ENCODE measurements around the gene THG1L. TPM values are rescaled to one million over a fixed set of nuclear protein-coding genes. Genes with fewer than 3 reads are reported as not detected.

Gene THG1L
- total RNA-seq, 1 donor from 2014 or later, result 11.3 TPM

GRCh38 chr5:157747173-157747740 lies 16.0 kb downstream of the THG1L start:
- peaks cover 11% of the 10 kb centered on the region for H3K36me3 ChIP-seq
- no peaks in the 10 kb centered on the region for H3K9me3 ChIP-seq
- no peaks in the 10 kb centered on the region for H3K27me3 ChIP-seq (ENCODE audit: low read depth)
- H3K4me3 ChIP-seq, result no peak overlapping the region
- no peak for ATAC-seq
- TF ChIP-seq, protein P1, sequence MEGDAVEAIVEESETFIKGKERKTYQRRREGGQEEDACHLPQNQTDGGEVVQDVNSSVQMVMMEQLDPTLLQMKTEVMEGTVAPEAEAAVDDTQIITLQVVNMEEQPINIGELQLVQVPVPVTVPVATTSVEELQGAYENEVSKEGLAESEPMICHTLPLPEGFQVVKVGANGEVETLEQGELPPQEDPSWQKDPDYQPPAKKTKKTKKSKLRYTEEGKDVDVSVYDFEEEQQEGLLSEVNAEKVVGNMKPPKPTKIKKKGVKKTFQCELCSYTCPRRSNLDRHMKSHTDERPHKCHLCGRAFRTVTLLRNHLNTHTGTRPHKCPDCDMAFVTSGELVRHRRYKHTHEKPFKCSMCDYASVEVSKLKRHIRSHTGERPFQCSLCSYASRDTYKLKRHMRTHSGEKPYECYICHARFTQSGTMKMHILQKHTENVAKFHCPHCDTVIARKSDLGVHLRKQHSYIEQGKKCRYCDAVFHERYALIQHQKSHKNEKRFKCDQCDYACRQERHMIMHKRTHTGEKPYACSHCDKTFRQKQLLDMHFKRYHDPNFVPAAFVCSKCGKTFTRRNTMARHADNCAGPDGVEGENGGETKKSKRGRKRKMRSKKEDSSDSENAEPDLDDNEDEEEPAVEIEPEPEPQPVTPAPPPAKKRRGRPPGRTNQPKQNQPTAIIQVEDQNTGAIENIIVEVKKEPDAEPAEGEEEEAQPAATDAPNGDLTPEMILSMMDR (IDR thresholded peaks at IDR 0.05), result no peak
- intact Hi-C loops (cut with DNase I), result no loop called here
- no peak overlapping the region for H3K27ac ChIP-seq
- DNase-seq, result no peak
- H3K4me1 ChIP-seq, result peaks cover 17% of the 10 kb centered on the region

DNA sequence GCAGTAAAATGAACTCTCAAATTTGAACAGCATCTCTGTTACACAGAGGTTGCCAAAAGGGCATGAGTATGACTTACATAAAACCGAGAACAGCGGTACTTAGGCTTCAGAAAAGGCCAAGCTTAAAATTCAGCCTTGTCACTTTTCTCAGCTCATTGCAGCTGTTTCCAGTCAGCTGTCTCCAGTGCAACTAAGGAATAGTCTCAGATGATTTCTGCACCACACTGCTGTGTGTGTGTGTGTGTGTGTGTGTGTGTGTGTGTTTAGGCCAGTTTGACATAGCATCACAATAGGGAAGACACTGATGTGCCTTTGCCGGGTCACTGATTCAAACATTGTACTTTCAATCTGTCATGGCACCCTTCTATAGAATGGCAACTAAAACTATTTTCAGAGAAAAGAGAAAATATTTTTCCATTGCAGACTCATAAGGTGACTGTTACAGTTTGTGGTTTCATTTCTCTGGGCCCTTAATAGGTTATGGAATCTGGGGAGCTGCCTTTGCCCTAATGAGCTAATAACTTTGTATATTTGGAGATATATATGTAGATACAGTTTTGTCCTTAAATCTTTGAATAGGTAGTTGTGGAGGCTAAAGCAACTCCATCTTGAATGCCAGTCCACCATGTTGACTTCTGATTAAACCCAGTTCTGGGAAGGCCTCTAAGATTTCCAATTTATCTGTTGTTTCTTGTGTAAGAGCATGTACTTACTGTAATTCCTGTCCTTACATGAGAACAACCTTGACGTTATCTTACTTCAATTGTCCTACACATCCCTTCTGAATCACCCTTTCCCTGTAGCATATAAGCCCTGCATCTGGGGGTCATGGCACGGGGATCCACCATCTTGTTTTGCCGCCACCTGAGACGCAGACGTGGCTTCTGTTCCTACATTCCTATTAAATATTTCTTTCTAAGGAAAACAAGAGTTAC lies 16.8 kb downstream of the THG1L start:
- Histone ChIP-seq H3K27me3 (ENCODE audit: low read depth) (no peaks in the 10 kb centered on the region), H3K4me1 (peaks cover 14% of the 10 kb centered on the region), H3K27ac (no peak overlapping the region), H3K9me3 (no peaks in the 10 kb centered on the region), H3K36me3 (peaks cover 18% of the 10 kb centered on the region), H3K4me3 (no peak overlapping the region)
- ATAC-seq, result no peak
- intact Hi-C loops (cut with DNase I), result no loop called here
- TF ChIP-seq, protein P1 (IDR thresholded peaks at IDR 0.05), result no peak
- DNase-seq, result no peak

GRCh38 chr5:157748760-157749461 lies 17.7 kb downstream of the THG1L start:
- DNase-seq (no peak), ATAC-seq (no peak)
- intact Hi-C loops (cut with DNase I), result no loop called here
- no peaks in the 10 kb centered on the region for H3K27me3 ChIP-seq (ENCODE audit: low read depth)
- peaks cover 11% of the 10 kb centered on the region for H3K4me1 ChIP-seq
- H3K9me3 ChIP-seq, result no peaks in the 10 kb centered on the region
- TF ChIP-seq, protein P1 (IDR thresholded peaks at IDR 0.05), result no peak
- H3K27ac ChIP-seq, result no peak overlapping the region
- peaks cover 27% of the 10 kb centered on the region for H3K36me3 ChIP-seq
- no peak overlapping the region for H3K4me3 ChIP-seq

DNA sequence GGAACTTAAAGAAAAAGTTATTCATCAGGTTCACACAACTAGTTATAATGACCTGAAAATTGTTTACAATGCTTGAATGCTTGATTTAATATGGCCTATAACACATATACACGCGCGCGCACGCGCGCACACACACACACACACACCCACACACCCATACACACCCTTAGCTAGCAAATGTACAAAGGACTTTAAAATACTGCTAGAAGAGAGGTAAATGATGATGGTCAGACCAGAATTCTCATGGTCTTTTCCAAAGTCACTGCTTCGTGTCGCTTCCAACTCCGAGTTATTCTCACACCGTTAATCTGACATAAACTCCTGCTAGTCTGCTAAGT lies 18.2 kb downstream of the THG1L start:
- peaks cover 32% of the 10 kb centered on the region for H3K36me3 ChIP-seq
- no peak overlapping the region for H3K27ac ChIP-seq
- TF ChIP-seq, protein P1 (IDR thresholded peaks at IDR 0.05), result no peak
- no peaks in the 10 kb centered on the region for H3K27me3 ChIP-seq (ENCODE audit: low read depth)
- H3K4me1 ChIP-seq, result peaks cover 10% of the 10 kb centered on the region
- intact Hi-C loops (cut with DNase I), result no loop called here
- ATAC-seq (no peak), DNase-seq (no peak)
- H3K4me3 ChIP-seq, result no peak overlapping the region
- no peaks in the 10 kb centered on the region for H3K9me3 ChIP-seq

DNA sequence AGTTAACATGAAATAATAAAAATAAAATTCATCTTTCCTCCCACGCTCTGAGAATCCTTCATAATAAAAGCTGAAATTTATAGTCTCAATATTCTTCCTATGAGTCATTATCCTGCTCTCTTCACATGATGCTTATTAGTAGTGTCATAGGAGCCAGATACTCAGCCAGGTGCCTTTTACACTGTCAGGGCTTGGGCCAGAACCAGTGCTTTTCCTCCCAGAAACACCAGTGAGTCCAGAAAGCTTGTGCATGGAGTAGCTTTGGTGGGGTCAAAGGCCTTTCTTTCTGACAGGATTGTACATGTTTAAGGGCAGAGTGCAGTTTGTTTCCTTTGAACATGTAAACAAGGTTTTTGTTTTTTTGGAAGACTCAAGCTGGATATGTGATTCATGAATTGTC lies 19.1 kb downstream of the THG1L start:
- peaks cover 41% of the 10 kb centered on the region for H3K36me3 ChIP-seq
- peaks cover 1% of the 10 kb centered on the region for H3K4me1 ChIP-seq
- intact Hi-C loops (cut with DNase I), result no loop called here
- no peaks in the 10 kb centered on the region for H3K9me3 ChIP-seq
- DNase-seq (no peak), ATAC-seq (no peak)
- H3K27me3 ChIP-seq (ENCODE audit: low read depth), result no peaks in the 10 kb centered on the region
- TF ChIP-seq, protein P1 (IDR thresholded peaks at IDR 0.05), result no peak
- H3K4me3 ChIP-seq, result no peak overlapping the region
- no peak overlapping the region for H3K27ac ChIP-seq

Data from lower lobe of right lung (tissue), 2 donors.